ENCODE results near the gene SLC16A3.

SLC16A3 gene

GRCh38 chr17:82281502-82282238, 52.8 kb downstream of the SLC16A3 start (continued):
- TF ChIP-seq ZBTB26 (tag by site-specific recombination; optimal IDR thresholded peaks at IDR 0.05): peak; percentile 33
- TF ChIP-seq ZNF311 (tag by site-specific recombination; IDR thresholded peaks at IDR 0.05; ENCODE audit: borderline replicate concordance): peak; percentile 69; the same call in 1 of the 2 replicates
- peak; percentile 52; the same call in 1 of the 2 replicates for TF ChIP-seq GLIS1 (tag by site-specific recombination; IDR thresholded peaks at IDR 0.05)
- no peak for TF ChIP-seq ZNF10 (tag by site-specific recombination; IDR thresholded peaks at IDR 0.05)
- TF ChIP-seq ZNF138 (tag by site-specific recombination; IDR thresholded peaks at IDR 0.05; ENCODE audit: borderline replicate concordance): no peak
- TF ChIP-seq ZNF624 (tag by site-specific recombination; IDR thresholded peaks at IDR 0.05): no peak
- no peak for TF ChIP-seq ZNF692 (tag by site-specific recombination; IDR thresholded peaks at IDR 0.05)
- TF ChIP-seq PRDM10 (tag by site-specific recombination; IDR thresholded peaks at IDR 0.05): 0 out of 2 replicates have a peak, but pooled peaks have one; percentile 36
- no peak for TF ChIP-seq ZNF169 (tag by site-specific recombination; IDR thresholded peaks at IDR 0.05)
- TF ChIP-seq ZNF132 (tag by site-specific recombination; IDR thresholded peaks at IDR 0.05; ENCODE audit: borderline replicate concordance): no peak
- no peak for TF ChIP-seq ZNF658 (tag by site-specific recombination; IDR thresholded peaks at IDR 0.05)
- no peak for TF ChIP-seq ZNF433 (tag by site-specific recombination; IDR thresholded peaks at IDR 0.05; ENCODE audit: low read depth)
- TF ChIP-seq ZNF133 (tag by site-specific recombination; IDR thresholded peaks at IDR 0.05): no peak
- TF ChIP-seq ZNF747 (tag by site-specific recombination; IDR thresholded peaks at IDR 0.05): peak; percentile 75; the same call in 1 of the 2 replicates
- TF ChIP-seq OVOL3 (tag by site-specific recombination; IDR thresholded peaks at IDR 0.05): no peak
- no peak for TF ChIP-seq ZNF37A (tag by site-specific recombination; IDR thresholded peaks at IDR 0.05)
- no peak for TF ChIP-seq CTCF (tag by site-specific recombination; IDR thresholded peaks at IDR 0.05)
- TF ChIP-seq, protein P1, sequence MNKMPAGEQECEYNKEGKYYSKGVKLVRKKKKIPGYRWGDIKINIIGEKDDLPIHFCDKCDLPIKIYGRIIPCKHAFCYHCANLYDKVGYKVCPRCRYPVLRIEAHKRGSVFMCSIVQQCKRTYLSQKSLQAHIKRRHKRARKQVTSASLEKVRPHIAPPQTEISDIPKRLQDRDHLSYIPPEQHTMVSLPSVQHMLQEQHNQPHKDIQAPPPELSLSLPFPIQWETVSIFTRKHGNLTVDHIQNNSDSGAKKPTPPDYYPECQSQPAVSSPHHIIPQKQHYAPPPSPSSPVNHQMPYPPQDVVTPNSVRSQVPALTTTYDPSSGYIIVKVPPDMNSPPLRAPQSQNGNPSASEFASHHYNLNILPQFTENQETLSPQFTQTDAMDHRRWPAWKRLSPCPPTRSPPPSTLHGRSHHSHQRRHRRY (tag by site-specific recombination; IDR thresholded peaks at IDR 0.05): no peak
- no peak for TF ChIP-seq ZNF704 (tag by site-specific recombination; IDR thresholded peaks at IDR 0.05)
- TF ChIP-seq GLIS2 (tag by site-specific recombination; IDR thresholded peaks at IDR 0.05): no peak; the same call in 1 of the 2 replicates
- TF ChIP-seq ZFP37 (tag by site-specific recombination; IDR thresholded peaks at IDR 0.05): no peak
- TF ChIP-seq ZNF302 (tag by site-specific recombination; IDR thresholded peaks at IDR 0.05; ENCODE audit: low read depth): no peak
- TF ChIP-seq, protein P2, sequence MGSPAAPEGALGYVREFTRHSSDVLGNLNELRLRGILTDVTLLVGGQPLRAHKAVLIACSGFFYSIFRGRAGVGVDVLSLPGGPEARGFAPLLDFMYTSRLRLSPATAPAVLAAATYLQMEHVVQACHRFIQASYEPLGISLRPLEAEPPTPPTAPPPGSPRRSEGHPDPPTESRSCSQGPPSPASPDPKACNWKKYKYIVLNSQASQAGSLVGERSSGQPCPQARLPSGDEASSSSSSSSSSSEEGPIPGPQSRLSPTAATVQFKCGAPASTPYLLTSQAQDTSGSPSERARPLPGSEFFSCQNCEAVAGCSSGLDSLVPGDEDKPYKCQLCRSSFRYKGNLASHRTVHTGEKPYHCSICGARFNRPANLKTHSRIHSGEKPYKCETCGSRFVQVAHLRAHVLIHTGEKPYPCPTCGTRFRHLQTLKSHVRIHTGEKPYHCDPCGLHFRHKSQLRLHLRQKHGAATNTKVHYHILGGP (tag by site-specific recombination; IDR thresholded peaks at IDR 0.05): peak; percentile 5; the same call in 1 of the 2 replicates

All from HEK293 (cell line).